ENCODE measurements around the gene TRIM67. TPM values are rescaled to one million over a fixed set of nuclear protein-coding genes. Genes with fewer than 3 reads are reported as not detected.
"Not testable (repeated sequence)": the region's sequence is repeated elsewhere in the genome, so short reads cannot be mapped to it uniquely, and the experiment has no call there.

TRIM67 gene
- total and polyA plus RNA-seq, 8 donors: 0.06 to 1.5 (median 0.77) TPM; not detected in 1

DNA sequence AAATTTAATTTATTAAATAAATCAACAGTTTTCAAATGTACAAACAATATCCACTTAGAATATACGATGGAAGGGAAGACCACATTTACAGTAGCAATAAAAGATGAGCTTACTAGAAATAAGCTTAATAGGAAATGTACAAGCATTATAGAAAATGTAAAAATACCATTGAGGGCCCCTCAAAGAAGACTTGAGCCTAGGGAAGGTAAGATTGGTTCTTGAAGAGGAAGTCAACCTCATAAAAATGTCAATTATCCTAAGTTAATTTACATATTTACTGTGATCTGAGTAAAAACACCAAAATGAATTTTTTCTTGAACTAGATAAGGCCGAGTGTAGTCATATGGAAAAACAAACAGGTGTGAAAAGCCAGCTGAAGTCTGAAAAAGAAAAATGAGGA is 39.7 kb upstream of the TRIM67 start:
- Histone ChIP-seq H3K27ac (no peak overlapping the region), H3K4me1 (no peaks in the 10 kb centered on the region), H3K4me3 (no peak overlapping the region), H3K27me3 (no peaks in the 10 kb centered on the region), H3K9me3 (peaks cover 0 to 18% of the 10 kb centered on the region in 2 donors), H3K36me3 (no peaks in the 10 kb centered on the region)
- ATAC-seq (no peak), DNase-seq (no peak)
- intact Hi-C loops (cut with DNase I): no loop called here
- TF ChIP-seq, protein P1, sequence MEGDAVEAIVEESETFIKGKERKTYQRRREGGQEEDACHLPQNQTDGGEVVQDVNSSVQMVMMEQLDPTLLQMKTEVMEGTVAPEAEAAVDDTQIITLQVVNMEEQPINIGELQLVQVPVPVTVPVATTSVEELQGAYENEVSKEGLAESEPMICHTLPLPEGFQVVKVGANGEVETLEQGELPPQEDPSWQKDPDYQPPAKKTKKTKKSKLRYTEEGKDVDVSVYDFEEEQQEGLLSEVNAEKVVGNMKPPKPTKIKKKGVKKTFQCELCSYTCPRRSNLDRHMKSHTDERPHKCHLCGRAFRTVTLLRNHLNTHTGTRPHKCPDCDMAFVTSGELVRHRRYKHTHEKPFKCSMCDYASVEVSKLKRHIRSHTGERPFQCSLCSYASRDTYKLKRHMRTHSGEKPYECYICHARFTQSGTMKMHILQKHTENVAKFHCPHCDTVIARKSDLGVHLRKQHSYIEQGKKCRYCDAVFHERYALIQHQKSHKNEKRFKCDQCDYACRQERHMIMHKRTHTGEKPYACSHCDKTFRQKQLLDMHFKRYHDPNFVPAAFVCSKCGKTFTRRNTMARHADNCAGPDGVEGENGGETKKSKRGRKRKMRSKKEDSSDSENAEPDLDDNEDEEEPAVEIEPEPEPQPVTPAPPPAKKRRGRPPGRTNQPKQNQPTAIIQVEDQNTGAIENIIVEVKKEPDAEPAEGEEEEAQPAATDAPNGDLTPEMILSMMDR (IDR thresholded peaks at IDR 0.05): no peak

DNA sequence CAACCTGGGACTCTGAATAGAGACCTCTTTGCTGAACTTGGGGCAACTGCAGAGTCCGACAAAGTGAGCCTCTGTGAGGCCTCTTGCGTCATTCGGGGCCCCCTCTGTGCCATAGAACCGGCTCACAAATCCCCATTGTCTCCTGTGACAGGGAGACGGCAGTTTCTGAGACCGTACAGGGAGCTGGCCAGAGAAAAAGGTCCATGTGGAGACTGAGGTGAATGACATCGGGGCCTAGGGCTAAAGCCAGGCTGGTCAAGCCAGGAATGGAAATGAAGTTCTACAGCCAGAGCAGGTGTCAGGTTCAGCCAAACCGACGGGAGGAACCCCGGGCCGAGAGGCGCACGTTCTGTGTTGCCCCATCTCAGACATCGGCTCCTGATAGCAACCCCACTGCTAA is 37.1 kb upstream of the TRIM67 start:
- Histone ChIP-seq H3K9me3 (peaks cover 0 to 5% of the 10 kb centered on the region in 2 donors), H3K27me3 (no peaks in the 10 kb centered on the region), H3K27ac (no peak overlapping the region), H3K4me3 (no peak overlapping the region), H3K36me3 (no peaks in the 10 kb centered on the region), H3K4me1 (no peaks in the 10 kb centered on the region)
- no peak for ATAC-seq
- intact Hi-C loops (cut with DNase I): no loop called here
- TF ChIP-seq, protein P1 (IDR thresholded peaks at IDR 0.05): no peak
- DNase-seq: no peak

DNA sequence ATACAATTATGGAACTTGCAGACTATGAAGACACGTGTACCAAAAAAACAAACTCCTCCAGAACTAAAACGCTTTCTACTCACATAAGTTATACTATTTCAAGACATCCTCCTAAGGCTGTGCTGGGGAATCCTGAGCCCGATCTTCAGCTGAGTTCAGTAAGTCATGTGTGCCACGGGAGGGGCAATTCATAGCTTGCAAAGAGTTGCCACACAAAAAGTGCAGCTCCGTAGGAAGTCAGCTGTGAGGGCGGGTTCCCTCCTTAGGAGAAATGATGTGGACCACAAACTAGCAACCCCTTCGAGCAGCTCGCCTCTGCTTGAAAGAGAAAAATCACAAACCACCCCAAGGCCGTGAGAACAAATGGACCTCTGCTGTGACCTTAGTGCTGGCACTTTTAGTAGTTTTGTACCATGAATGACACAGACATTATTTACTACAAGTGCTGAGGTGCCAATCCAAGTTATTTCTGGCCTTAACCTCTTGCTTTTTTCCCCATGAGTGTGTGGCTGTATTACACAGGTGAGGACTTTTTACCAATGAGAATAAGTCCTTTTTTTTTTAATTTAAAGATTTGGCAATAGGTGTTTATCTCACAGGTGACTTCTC is 35.8 kb upstream of the TRIM67 start:
- TF ChIP-seq, protein P1 (IDR thresholded peaks at IDR 0.05): no peak
- H3K36me3 ChIP-seq: no peaks in the 10 kb centered on the region
- H3K9me3 ChIP-seq: no peaks in the 10 kb centered on the region
- intact Hi-C loops (cut with DNase I): no loop called here
- H3K4me3 ChIP-seq: no peak overlapping the region
- H3K27me3 ChIP-seq: no peaks in the 10 kb centered on the region
- DNase-seq (no peak), ATAC-seq (no peak)
- no peaks in the 10 kb centered on the region for H3K4me1 ChIP-seq
- no peak overlapping the region for H3K27ac ChIP-seq

DNA sequence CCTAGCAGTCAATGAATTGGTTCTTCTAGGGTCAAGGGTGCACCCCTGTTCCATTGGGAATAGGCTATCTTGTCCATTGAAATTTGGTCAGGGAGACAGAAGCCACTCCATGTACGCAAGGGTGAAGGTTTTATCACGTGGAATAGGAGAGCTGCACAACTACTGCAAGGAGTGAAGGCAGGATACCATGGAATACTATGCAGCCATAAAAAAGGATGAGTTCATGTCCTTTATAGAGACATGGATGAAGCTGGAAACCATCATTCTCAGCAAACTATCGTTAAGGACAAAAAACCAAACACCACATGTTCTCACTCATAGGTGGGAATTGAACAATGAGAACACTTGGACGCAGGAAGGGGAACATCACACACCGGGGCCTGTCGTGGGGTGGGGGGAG is 34.8 kb upstream of the TRIM67 start:
- ATAC-seq; H3K4me1 ChIP-seq; H3K36me3 ChIP-seq; H3K9me3 ChIP-seq; H3K4me3 ChIP-seq; H3K27ac ChIP-seq; DNase-seq; H3K27me3 ChIP-seq; intact Hi-C loops (cut with DNase I): not testable (repeated sequence)

DNA sequence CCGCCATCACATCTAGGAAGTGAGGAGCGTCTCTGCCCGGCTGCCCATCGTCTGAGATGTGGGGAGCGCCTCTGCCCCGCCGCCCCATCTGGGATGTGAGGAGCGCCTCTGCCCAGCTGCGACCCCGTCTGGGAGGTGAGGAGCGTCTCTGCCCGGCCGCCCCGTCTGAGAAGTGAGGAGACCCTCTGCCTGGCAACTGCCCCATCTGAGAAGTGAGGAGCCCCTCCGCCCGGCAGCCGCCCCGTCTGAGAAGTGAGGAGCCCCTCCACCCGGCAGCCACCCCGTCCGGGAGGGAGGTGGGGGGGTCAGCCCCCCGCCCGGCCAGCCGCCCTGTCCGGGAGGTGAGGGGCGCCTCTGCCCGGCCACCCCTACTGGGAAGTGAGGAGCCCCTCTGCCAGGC is 33.4 kb upstream of the TRIM67 start:
- H3K27ac ChIP-seq; intact Hi-C loops (cut with DNase I); H3K36me3 ChIP-seq; ATAC-seq; H3K9me3 ChIP-seq; H3K4me1 ChIP-seq; H3K4me3 ChIP-seq; DNase-seq; H3K27me3 ChIP-seq: not testable (repeated sequence)

DNA sequence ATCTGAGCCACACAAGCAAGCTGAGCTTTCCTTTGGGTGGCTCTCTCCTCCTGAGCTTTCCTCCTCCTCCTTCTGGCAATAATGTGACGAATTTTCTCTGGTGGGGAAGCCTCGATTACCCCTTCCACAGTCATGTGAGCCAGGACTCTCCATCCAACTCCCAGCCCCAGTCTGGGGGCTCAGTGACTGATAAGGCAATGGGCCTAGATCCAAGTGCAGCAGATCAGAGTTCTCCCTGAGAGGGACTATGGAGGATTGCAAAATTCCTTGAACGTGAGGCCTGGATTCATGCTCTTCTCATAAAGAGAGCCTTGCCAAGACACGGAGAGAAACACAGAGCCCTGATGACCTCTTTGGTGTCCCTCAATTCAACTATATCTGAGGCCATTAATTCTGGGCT is 31.3 kb upstream of the TRIM67 start:
- intact Hi-C loops (cut with DNase I): no loop called here
- Histone ChIP-seq H3K4me3 (no peak overlapping the region), H3K27me3 (no peaks in the 10 kb centered on the region), H3K9me3 (no peaks in the 10 kb centered on the region), H3K4me1 (no peaks in the 10 kb centered on the region), H3K36me3 (no peaks in the 10 kb centered on the region), H3K27ac (no peak overlapping the region)
- TF ChIP-seq, protein P1 (IDR thresholded peaks at IDR 0.05): no peak
- ATAC-seq: no peak
- DNase-seq: peak in 2 of 4 donors; percentile 66 to 80

DNA sequence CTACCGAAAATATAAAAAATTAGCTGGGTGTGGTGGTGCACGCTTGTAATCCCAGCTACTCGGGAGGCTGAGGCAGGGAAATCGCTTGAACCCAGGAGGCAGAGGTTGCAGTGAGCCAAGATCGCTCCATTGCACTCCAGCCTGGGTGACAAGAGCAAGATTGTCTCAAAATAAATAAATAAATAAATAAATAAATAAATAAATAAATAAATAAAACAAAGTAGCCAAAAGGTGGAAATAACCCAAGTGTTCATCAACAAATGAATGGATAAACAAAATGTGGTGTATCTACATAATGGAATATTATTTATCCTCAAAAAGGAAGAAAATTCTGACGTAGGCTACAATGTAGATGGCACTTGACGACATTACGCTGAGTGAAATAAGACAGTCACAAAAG is 29.3 kb upstream of the TRIM67 start:
- DNase-seq; H3K27me3 ChIP-seq; H3K27ac ChIP-seq; H3K9me3 ChIP-seq; ATAC-seq; H3K4me1 ChIP-seq; intact Hi-C loops (cut with DNase I); H3K36me3 ChIP-seq; H3K4me3 ChIP-seq: not testable (repeated sequence)
